PC-9 (cell line): ENCODE measurements around the gene IMPDH2.

ENCODE experiments used
- EZH2 ChIP-seq: fragments of 200-600 bp; sonication (generic); IDR thresholded peaks from 2 replicates; pipeline ENCODE4 v1.8.0; 2017; ENCODE audit warnings: antibody characterized with exemption, low read depth
- TF ChIP-seq, protein P1 (sequence below): fragments of 200-600 bp; sonication (generic); conservative IDR thresholded peaks from 2 replicates; pipeline ENCODE4 v1.6.1; 2017; ENCODE audit warnings: mixed run types, antibody characterized with exemption, mild to moderate bottlenecking, moderate library complexity

DNA sequence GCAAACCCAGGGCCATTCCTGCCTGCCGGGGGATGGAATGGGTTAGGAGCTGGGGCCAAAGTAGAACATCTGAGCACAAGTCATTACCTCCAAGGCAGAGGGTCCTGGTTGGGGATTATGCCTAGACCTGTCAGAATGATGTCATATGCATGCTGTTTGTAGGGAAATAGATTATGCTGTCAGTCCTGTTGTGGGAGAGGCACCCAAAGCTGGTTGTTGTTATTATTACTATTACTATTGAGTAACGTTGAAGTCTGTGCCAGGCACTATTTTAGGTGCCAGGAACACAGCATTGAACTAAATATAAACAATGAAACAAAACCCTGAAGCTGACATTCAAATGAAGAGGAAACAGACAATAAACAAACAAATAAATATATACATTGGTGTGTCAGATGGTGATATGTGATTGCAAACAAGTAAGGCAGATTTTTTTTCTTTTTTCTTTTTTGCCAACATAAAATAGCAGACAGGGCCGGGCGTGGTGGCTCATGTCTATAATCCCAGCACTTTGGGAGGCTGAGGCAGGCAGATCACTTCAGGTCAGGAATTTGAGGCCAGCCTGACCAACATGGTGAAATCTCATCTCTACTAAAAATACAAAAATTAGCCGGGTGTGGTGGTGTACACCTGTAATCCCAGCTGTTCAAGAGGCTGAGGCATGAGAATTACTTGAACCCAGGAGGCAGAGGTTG, 37.2 kb downstream of the IMPDH2 start:
- TF ChIP-seq, protein P1, sequence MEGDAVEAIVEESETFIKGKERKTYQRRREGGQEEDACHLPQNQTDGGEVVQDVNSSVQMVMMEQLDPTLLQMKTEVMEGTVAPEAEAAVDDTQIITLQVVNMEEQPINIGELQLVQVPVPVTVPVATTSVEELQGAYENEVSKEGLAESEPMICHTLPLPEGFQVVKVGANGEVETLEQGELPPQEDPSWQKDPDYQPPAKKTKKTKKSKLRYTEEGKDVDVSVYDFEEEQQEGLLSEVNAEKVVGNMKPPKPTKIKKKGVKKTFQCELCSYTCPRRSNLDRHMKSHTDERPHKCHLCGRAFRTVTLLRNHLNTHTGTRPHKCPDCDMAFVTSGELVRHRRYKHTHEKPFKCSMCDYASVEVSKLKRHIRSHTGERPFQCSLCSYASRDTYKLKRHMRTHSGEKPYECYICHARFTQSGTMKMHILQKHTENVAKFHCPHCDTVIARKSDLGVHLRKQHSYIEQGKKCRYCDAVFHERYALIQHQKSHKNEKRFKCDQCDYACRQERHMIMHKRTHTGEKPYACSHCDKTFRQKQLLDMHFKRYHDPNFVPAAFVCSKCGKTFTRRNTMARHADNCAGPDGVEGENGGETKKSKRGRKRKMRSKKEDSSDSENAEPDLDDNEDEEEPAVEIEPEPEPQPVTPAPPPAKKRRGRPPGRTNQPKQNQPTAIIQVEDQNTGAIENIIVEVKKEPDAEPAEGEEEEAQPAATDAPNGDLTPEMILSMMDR: no peak
- no peak for TF ChIP-seq EZH2
